NCI-H187 treated with DMSO at 0.1 percent for 48 hours (cell line): ENCODE results near the gene URAD.
"Not testable (repeated sequence)": the region's sequence is repeated elsewhere in the genome, so short reads cannot be mapped to it uniquely, and the experiment has no call there.

Experiments used
- DNase-seq: peaks from one replicate; lab custom pipeline; 2025; lab: John Stamatoyannopoulos, UW

The URAD gene

GRCh38 chr13:27970382-27971235 lies 17.9 kb downstream of the URAD start:
- DNase-seq = no peak

- no peak for DNase-seq
Observed at GRCh38 chr13:27969866-27970229, 18.6 kb downstream of the URAD start.

GRCh38 chr13:27969082-27969865 lies 19.2 kb downstream of the URAD start, which contains the start of gene CDX2:
TSS of gene CDX2 (minus strand) at chr13:27969315. CDS start at chr13:27969006, 309 bp downstream.
- DNase-seq = no peak

- DNase-seq = no peak
Observed at GRCh38 chr13:27968316-27969081, 20.0 kb downstream of the URAD start.

- DNase-seq = no peak
Observed at GRCh38 chr13:27967736-27968315, 20.7 kb downstream of the URAD start.

- no peak for DNase-seq
Observed at GRCh38 chr13:27967203-27967735, 21.2 kb downstream of the URAD start.

GRCh38 chr13:27966641-27967202 lies 21.8 kb downstream of the URAD start:
- no peak for DNase-seq

GRCh38 chr13:27965740-27966640 lies 22.5 kb downstream of the URAD start:
- DNase-seq = no peak

GRCh38 chr13:27965343-27965739 lies 23.2 kb downstream of the URAD start:
- DNase-seq = no peak

GRCh38 chr13:27964741-27965323 lies 23.7 kb downstream of the URAD start:
- DNase-seq = no peak

GRCh38 chr13:27964206-27964605 lies 24.3 kb downstream of the URAD start:
- DNase-seq = not testable (repeated sequence)

- no peak for DNase-seq
Observed at GRCh38 chr13:27963491-27963890, 25.0 kb downstream of the URAD start.

GRCh38 chr13:27962982-27963381 lies 25.5 kb downstream of the URAD start:
- no peak for DNase-seq

GRCh38 chr13:27962128-27962841 lies 26.2 kb downstream of the URAD start:
- DNase-seq = no peak

- no peak for DNase-seq
Observed at GRCh38 chr13:27961227-27962085, 27.0 kb downstream of the URAD start.

GRCh38 chr13:27960362-27961226 lies 27.9 kb downstream of the URAD start:
- no peak for DNase-seq

- DNase-seq = no peak
Observed at GRCh38 chr13:27959976-27960361, 28.5 kb downstream of the URAD start.
